Measurements from ENCODE around the gene TMEM175.

DNA sequence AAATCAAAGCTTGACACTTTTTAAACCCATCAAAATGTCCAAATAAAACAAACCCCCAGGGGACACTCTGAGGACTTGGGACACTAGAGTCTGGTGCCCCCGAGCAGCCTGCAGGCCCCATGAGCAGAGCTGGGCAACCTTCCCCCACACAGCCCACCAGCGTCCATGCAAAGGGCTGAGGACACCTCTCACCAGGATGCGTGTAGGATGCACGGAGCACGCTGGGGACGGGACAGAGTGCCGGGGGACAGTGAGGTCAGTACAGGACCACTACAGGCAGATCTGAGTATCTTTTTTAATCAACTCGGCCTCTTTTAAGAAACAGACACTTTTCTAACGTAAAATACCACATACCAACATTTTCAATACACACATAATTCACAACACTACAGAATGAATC, 7.1 kb upstream of the TMEM175 start:
- TF ChIP-seq SP1 (IDR thresholded peaks at IDR 0.05) (no peak), FOXM1 (IDR thresholded peaks at IDR 0.05; ENCODE audit: borderline replicate concordance) (no peak), ELF4 (IDR thresholded peaks at IDR 0.05) (no peak), NFRKB (IDR thresholded peaks at IDR 0.05) (no peak), TARDBP (IDR thresholded peaks at IDR 0.05) (no peak), SUZ12 (IDR thresholded peaks at IDR 0.05) (no peak), FOXA1 (IDR thresholded peaks at IDR 0.05) (no peak)
- TF ChIP-seq, protein P1, sequence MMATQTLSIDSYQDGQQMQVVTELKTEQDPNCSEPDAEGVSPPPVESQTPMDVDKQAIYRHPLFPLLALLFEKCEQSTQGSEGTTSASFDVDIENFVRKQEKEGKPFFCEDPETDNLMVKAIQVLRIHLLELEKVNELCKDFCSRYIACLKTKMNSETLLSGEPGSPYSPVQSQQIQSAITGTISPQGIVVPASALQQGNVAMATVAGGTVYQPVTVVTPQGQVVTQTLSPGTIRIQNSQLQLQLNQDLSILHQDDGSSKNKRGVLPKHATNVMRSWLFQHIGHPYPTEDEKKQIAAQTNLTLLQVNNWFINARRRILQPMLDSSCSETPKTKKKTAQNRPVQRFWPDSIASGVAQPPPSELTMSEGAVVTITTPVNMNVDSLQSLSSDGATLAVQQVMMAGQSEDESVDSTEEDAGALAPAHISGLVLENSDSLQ (IDR thresholded peaks at IDR 0.05): no peak

Measured in HEK293T (cell line).